GM18868 (cell line): Measurements from ENCODE around the gene DEFB125.

Experiments used
- ATAC-seq: cut with Tn5 transposase; IDR thresholded peaks from one replicate; pipeline ENCODE4 v1.9.1; 2021; ENCODE audit warnings: mild to moderate bottlenecking, moderate library complexity; ENCODE audit not compliant: unreplicated experiment

Gene DEFB125

GRCh38 chr20:145877-146276, 58.4 kb downstream of the DEFB125 start:
- no peak for ATAC-seq
